Prostate gland (tissue), 2 donors: ENCODE data around the gene ITGA1.

Experiments used
- POLR2A ChIP-seq: fragments of 450-650 bp; IDR thresholded peaks from one replicate; pipeline ENCODE4 v1.6.1; 2016; ENCODE audit warnings: antibody characterized with exemption, mild to moderate bottlenecking
- POLR2AphosphoS5 ChIP-seq: sonication (generic); formaldehyde crosslinking; IDR thresholded peaks from one replicate; pipeline ENCODE4 v1.6.1; 2017; ENCODE audit warnings: antibody characterized with exemption
- TF ChIP-seq, protein P1 (sequence below), 4 experiments: fragments of 200-600 bp in 2 of 4; fragments of 450-650 bp in 2 of 4; sonication (generic) in 2 of 4; IDR thresholded peaks; 1 replicate in 3 of 4; 2 replicates in 1 of 4; pipeline ENCODE4 v1.5.1; 2016 to 2019; ENCODE audit warnings: antibody characterized with exemption in 4 of 4, mild to moderate bottlenecking in 2 of 4, moderate library complexity in 2 of 4

DNA sequence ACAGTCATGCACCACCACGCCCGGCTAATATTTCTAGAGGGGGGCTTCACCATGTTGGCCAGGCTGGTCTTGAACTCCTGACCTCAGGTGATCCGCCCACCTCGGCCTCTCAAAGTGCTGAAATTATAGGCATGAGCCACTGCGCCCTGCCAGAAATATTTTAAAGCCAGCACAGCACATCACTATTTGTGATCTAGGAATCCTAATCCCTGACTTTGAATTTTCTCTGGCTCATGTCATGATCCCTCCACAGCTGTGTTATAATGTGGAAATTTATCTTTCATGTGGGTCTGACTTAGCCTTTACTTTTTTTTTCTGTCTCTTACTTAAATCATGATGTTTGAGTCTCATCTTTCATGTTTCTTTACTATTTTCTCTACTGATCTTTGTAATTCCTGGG lies 18.7 kb upstream of the ITGA1 start:
- TF ChIP-seq, protein P1, sequence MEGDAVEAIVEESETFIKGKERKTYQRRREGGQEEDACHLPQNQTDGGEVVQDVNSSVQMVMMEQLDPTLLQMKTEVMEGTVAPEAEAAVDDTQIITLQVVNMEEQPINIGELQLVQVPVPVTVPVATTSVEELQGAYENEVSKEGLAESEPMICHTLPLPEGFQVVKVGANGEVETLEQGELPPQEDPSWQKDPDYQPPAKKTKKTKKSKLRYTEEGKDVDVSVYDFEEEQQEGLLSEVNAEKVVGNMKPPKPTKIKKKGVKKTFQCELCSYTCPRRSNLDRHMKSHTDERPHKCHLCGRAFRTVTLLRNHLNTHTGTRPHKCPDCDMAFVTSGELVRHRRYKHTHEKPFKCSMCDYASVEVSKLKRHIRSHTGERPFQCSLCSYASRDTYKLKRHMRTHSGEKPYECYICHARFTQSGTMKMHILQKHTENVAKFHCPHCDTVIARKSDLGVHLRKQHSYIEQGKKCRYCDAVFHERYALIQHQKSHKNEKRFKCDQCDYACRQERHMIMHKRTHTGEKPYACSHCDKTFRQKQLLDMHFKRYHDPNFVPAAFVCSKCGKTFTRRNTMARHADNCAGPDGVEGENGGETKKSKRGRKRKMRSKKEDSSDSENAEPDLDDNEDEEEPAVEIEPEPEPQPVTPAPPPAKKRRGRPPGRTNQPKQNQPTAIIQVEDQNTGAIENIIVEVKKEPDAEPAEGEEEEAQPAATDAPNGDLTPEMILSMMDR (IDR thresholded peaks at IDR 0.05): no peak
- no peak for TF ChIP-seq POLR2A
- TF ChIP-seq POLR2AphosphoS5: no peak
